GM18526 (cell line): ENCODE measurements around the gene MIPOL1.

Experiments used
- POLR2A ChIP-seq: IDR thresholded peaks from 3 replicates; pipeline ENCODE4 v1.6.1; 2011; ENCODE audit not compliant: insufficient read length; ENCODE audit errors: extremely low read depth

Gene MIPOL1

DNA sequence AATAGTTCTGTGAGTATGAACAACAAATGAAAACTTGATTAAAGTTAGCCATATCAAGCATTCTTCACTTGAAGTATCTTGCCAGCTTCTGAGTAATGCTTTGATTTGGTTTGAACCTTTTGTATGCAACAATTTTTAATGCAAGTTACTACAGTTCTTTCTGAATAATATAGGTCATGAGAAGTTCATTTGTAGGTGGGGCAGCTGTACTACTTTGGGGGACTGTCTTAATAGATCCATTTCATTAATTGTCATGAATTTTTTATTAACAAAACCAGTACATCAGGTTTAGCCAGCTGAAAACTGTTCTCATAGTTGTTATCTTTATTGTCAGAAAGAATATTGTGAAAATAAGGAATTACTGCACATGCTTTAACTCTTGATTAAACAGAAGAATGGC lies 254.6 kb downstream of the MIPOL1 start:
- no peak for TF ChIP-seq POLR2A

DNA sequence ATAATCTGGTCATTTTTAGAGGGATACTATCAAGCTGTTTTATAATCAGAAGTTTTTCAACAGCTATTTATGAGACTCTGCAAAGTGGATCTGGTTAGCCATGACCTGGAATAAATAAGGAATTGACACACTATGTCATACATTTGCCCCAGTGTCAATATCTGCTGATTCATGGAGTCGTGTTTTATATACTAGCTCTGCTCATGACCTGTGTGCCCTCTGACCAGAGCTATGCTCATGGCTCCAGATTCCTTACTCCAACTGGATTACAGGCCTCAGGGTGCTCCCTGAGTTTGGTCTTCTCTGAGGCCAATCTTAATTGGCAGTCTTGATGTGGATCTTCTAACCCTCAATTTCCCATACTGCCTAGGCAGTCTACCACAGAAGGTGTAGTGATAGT lies 256.2 kb downstream of the MIPOL1 start:
- TF ChIP-seq POLR2A = no peak

DNA sequence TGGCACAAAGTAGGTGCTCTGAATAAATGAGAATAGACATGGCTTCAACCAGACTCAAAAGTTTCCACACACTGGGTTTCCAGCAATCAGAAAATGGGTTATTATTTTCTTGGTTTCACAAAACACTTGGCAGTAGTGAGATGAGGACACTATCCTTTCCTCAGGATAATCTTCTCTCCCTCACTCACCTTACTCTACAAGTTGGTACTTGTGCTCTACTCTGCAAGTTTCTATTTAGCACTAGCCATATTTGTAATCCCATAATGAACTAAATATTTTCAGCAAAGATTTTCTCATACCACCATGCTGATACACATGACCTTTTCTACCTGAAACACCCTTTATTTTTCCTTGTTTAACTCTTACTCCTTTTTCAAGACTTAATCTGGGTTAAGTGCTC lies 259.6 kb downstream of the MIPOL1 start:
- TF ChIP-seq POLR2A = no peak

DNA sequence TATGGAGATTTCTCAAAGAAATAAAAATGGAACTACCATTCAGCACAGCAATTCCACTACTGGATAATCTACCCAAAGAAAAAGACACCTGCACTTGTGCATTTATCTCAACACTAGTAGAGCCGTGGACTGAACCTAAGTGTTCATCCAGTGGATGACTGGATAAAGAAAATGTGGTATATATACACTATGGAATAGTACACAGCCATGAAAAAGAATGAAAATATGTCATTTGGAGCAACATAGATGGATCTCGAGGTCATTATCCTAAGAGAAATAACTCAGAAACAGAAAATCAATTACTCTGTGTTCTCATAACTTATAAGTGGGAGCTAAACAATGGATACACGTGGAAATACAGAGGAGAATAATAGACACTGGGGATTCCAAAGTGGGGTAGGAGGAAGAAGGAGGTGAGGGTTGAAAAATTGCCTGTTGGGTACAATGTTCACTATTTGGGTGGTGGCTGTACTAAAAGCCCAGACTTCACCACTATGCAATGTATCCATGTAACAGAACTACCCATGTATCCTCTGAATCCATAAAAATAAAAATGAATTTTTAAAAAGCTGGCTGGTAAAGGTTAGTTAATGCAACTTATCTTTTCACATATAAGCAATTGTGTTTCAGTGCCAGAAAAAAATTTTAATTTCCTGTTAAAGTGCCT lies 266.6 kb downstream of the MIPOL1 start:
- no peak for TF ChIP-seq POLR2A

DNA sequence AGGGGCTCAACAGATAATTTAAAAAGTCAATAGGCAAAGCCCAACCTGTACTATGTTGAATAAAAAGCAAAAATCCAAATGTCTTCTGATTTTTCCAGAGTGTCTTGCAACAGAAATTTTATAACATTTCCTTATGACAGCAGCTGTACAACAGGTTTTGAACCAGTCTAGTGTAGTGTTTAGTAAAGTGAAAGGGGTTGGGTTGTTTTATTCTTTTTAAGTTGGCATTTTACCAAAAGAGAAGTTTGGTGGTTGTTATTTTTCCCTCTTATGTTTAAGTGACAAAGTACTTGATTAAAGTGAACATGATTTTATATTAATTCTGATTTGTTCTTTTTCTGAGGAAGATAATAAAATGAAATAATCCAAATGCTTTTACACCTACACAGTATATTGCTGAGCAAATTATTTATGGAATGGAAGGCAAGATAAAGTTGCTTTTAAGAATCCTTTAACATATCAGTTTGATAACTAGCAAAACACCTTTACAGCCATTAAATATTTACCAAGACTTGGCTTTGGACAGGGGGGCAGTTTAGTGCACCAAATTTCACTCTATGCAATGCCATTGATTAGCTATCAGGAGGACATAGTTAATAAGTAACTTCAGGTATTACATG lies 268.4 kb downstream of the MIPOL1 start:
- TF ChIP-seq POLR2A = no peak

DNA sequence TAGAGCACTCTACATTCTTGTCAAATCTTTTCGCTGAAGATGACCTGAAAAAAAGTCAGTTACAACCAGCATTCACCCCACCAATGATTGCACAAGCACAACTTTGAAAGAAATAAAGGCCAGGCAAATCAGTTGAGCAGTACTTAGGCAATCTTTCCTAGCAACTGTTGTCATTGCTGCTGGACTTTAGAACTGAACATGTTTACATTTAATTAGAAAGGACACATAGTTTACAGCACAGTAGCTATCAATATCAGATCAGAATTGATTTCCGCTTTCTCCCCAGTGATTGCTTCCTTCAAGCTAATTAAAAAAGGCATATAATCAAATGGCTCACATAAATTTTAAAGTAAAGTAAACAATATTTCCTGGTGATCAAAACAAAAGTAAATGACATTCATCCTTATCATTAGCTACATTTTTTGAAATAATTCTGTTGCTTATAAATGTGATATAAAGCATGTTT lies 268.9 kb downstream of the MIPOL1 start:
- TF ChIP-seq POLR2A = no peak

DNA sequence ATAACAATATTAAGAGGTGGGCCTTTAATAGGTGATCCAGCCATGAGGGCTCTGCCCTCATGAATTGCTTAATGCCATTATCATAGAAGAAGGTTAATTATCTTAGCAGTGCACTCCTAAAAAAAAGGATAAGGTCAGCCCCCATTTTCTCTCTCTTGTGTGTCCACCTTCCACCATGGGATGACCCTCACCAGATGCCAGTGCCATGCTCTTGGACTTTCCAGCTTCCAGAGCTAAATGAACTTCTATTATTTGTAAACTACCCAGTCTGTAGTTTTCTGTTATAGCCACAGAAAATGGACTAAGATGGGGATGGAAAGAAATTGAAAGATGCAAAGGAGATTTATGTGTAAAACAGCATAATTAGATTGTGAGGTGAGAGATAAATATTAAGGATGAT lies 271.9 kb downstream of the MIPOL1 start:
- TF ChIP-seq POLR2A = no peak

DNA sequence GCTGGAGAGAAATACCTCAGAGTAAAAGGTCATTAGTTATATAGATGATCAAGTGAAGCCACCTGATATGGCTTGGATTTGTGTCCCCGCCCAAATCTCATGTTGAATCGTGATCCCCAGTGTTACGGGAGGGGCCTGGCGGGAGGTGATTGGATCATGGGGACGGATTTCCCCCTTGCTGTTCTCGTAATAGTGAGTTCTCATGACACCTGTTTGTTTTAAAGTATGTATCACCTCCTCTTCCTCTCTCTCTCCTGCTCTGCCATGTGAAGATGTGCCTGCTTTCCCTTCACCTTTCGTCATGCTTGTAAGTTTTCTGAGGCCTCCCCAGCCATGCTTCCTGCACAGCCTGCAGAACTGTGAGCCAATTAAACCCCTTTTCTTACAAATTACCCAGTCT lies 272.5 kb downstream of the MIPOL1 start:
- TF ChIP-seq POLR2A = no peak

DNA sequence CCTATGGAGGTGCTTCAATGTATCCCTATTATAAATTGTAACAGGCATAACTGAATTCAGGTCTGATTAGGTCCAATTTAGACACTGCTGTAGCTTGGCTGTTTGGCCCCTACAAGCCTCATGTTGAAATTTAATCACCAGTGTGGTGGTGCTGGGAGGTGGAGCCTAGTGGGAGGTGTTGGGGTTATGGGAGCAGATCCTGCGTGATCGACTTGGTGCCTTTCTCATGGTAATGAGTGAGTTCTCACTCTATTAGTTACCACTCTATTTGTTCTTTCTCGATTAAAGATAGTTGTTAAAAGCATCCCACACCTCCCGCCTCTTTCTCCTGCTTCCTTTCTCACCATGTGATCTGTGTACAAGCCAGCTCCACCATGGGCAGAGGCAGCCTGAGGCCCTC lies 275.2 kb downstream of the MIPOL1 start:
- TF ChIP-seq POLR2A = no peak

DNA sequence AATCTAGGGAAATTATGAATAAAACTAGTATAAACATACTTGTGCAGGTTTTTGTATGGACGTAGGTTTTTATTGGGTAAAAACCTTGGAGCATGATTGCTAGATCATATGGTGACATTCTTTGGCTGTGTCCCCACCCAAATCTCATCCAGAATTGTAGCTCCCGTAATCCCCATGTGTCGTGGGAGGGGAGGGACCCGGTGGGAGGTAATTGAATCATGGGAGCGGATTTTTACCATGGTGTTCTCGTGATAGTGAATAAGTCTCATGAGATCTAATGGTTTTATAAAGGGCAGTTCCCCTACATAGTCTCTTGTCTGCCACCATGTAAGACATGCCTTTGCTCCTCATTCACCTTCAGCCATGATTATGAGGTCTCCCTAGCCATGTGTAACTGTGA lies 276.5 kb downstream of the MIPOL1 start:
- TF ChIP-seq POLR2A = no peak

DNA sequence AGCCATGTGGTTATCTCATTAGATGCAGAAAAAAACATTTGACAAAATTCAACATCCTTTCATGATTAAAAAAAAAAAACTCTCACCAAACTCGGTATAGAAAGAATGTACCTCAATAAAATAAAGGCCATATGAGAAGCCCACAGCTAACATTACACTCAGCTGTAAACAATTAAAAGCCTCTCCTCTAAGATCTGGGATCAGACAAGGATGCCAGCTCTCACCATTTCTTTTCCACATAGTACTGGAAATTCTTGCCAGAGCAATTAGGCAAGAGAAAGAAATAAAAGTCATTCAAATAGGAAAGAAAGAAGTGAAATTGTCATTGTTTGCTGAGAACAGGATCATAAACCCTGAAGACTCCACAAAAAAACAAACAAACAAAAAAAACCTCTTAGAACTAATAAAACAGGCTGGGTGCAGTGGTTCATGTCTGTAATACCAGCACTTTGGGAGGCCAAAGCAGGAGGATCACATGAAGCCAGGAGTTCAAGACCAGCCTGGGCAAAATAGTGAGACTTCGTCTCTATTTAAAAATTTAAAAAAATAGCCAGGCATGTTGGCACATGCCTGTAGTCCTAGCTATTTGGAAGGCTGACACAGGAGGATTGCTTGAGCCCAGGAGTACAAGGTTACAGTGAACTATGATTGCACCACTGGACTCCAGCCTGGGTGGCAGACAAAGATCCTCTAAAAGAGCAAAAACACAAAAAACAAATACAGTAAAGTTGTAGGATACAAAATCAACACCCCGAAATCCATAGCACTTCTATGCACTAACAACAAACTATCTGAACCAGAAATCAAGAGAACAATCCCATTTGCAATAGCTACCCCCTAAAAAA lies 282.9 kb downstream of the MIPOL1 start:
- TF ChIP-seq POLR2A = no peak

DNA sequence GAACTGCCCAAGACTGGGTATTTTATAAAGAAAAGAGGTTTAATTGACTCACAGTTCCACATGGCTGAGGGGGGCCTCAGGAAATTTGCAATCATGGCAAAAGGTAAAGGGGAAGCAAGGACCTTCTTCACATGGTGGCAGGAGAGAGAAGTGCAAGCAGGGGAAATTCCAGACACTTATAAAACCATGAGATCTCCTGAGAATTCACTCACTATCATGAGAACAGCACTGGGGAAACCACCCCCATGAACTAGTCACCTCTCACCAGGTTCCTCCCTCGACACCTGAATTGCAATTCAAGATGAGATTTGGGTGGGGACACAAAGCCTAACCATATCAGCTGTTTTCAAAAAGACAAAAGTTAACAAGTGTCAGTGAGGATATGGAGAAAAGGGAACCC lies 284.7 kb downstream of the MIPOL1 start:
- no peak for TF ChIP-seq POLR2A

DNA sequence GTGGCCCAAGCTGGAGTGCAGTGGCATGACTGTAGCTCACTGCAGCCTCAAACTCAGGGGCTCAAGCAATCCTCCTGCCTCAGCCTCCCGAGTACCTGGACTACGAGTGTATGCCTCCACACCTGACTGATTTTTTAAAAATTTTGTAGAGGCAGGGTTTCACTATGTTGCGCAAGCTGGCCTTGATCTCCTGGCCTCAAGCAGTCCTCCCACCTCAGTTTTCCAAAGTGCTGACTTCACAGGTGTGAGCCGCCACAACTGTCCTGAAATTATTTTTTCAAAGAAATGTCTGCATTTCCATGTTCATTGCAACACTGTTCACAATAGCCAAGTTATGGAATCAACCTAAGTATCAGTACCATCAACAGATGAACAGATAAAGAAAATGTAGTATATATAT lies 285.9 kb downstream of the MIPOL1 start:
- TF ChIP-seq POLR2A = no peak

DNA sequence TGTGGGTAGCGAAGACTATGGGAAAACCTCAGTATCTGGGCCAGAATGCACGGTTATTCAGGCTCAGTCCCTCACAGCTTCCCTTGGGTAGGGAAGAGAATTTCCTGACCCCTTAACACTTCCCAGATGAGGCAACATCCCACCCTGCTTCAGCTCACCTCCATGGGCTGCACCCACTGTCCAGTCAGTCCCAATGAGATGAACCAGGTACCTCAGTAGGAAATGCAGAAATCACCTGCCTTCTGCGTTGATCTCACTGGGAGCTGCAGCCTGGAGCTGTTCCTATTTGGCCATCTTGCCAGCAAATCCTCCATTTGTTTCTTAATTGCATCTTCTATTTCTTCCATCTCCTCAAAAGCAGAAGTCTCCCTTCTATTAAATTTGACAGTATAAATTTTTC lies 292.9 kb downstream of the MIPOL1 start:
- no peak for TF ChIP-seq POLR2A

DNA sequence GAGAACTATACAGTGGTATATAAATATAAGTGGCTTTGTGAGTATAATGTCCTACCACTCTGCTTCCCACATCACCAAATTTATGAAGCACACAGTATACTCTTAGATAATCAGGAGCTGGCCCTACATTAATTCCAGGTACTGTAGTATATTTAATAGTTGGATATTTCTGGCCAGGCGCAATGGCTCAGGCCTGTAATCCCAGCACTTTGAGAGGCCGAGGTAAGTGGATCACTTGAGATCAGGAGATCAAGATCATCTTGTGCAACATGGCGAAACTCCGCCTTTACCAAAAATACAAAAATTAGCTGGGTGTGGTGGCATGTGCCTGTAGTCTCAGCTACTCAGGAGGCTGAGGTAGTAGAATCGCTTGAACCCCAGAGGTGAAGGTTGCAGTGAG lies 293.3 kb downstream of the MIPOL1 start:
- no peak for TF ChIP-seq POLR2A

DNA sequence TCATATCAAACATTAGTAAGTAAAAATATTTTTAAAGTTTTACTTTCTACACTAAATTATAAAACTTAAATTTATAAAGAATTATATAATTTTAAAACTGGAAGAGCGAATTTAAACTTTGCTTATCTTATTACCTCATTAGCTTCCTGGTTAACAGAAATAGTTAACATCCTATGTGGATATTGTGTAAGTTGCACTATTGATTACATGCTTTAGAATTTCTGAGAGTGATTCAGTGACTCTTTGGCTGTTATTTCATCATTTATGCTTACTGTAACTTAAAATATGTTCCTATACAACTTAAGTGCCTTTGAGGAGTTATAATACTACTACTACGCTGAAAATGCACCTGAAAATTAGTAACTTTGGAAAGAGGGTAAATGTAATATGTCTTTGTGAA lies 295.9 kb downstream of the MIPOL1 start:
- TF ChIP-seq POLR2A = no peak
